Mesendoderm (in vitro differentiated cells): ENCODE measurements around the gene TENT5A. TPM values are rescaled to one million over a fixed set of nuclear protein-coding genes. Genes with fewer than 3 reads are reported as not detected.

ENCODE experiments used
- DNase-seq: peaks from one replicate; pipeline ENCODE4 v3.0.0; 2013
- H2AK5ac ChIP-seq: 2 replicates; pipeline ENCODE4 v1.6.1; 2013; ENCODE audit warnings: low read length, inconsistent platforms
- H2BK120ac ChIP-seq: 2 replicates; pipeline ENCODE4 v1.6.1; 2013; ENCODE audit warnings: low read depth, mild to moderate bottlenecking, low read length, moderate library complexity, mixed read lengths
- H2BK15ac ChIP-seq: replicated peaks from 2 replicates; pipeline ENCODE4 v1.6.1; 2013; ENCODE audit warnings: low read depth, mild to moderate bottlenecking, moderate library complexity
- H2BK5ac ChIP-seq: 2 replicates; pipeline ENCODE4 v1.6.1; 2013; ENCODE audit warnings: low read length, inconsistent platforms
- H3K18ac ChIP-seq: 2 replicates; pipeline ENCODE4 v1.6.1; 2013; ENCODE audit warnings: mild to moderate bottlenecking, low read length, mixed read lengths
- H3K23ac ChIP-seq: one replicate; pipeline ENCODE4 v1.6.1; 2013; ENCODE audit warnings: low read length
- H3K27ac ChIP-seq: 2 replicates; pipeline ENCODE4 v1.5.1; 2013; ENCODE audit warnings: low read depth, mild to moderate bottlenecking, inconsistent platforms, low read length, moderate library complexity
- H3K27me3 ChIP-seq: 2 replicates; pipeline ENCODE4 v1.6.1; 2013; ENCODE audit warnings: low read length, control low read depth, mild to moderate bottlenecking, inconsistent platforms; ENCODE audit not compliant: insufficient read depth, poor library complexity
- H3K36me3 ChIP-seq: 2 replicates; pipeline ENCODE4 v1.6.1; 2013; ENCODE audit warnings: low read length, inconsistent platforms; ENCODE audit not compliant: control insufficient read depth, insufficient read depth
- H3K4ac ChIP-seq: one replicate; pipeline ENCODE4 v1.6.1; 2013; ENCODE audit warnings: low read depth, mild to moderate bottlenecking, low read length, moderate library complexity
- H3K4me1 ChIP-seq: 2 replicates; pipeline ENCODE4 v1.6.1; 2013; ENCODE audit warnings: low read depth, low read length, inconsistent platforms; ENCODE audit not compliant: control insufficient read depth
- H3K4me2 ChIP-seq: 2 replicates; pipeline ENCODE4 v1.6.1; 2013; ENCODE audit warnings: low read length
- H3K4me3 ChIP-seq: 2 replicates; pipeline ENCODE4 v1.5.1; 2013; ENCODE audit warnings: mild to moderate bottlenecking, low read length
- H3K56ac ChIP-seq: one replicate; pipeline ENCODE4 v1.6.1; 2013; ENCODE audit warnings: low read length
- H3K79me1 ChIP-seq: 2 replicates; pipeline ENCODE4 v1.6.1; 2013; ENCODE audit warnings: low read length, inconsistent platforms
- H3K79me2 ChIP-seq: 2 replicates; pipeline ENCODE4 v1.6.1; 2013; ENCODE audit warnings: mild to moderate bottlenecking, low read length; ENCODE audit not compliant: control insufficient read depth, insufficient read depth
- H3K9ac ChIP-seq: 2 replicates; pipeline ENCODE4 v1.6.1; 2013; ENCODE audit warnings: low read length, inconsistent platforms
- H4K5ac ChIP-seq: one replicate; pipeline ENCODE4 v1.6.1; 2013; ENCODE audit warnings: low read length
- H4K8ac ChIP-seq: one replicate; pipeline ENCODE4 v1.6.1; 2013; ENCODE audit warnings: low read depth, mild to moderate bottlenecking, control low read depth, low read length, moderate library complexity
- WGBS: extraction: QIAGEN DNeasy Blood & Tissue Kit; methylation state at CpG from one replicate; pipeline ENCODE4 v1.1.7; 2013; ENCODE audit warnings: low lambda C conversion rate, missing lambda C conversion rate; ENCODE audit not compliant: insufficient coverage; ENCODE audit errors: extremely low coverage; 5-methylcytosine and 5-hydroxymethylcytosine counted together
- small RNA-seq: library from polyadenylated mRNA; stranded (forward); fragments of <200 nt; extraction: miRNeasy Mini kit (QIAGEN cat#:217004); gene quantifications from one replicate; pipeline ENCODE3, GENCODE V24; 2013; ENCODE audit not compliant: insufficient read depth

TENT5A gene

DNA sequence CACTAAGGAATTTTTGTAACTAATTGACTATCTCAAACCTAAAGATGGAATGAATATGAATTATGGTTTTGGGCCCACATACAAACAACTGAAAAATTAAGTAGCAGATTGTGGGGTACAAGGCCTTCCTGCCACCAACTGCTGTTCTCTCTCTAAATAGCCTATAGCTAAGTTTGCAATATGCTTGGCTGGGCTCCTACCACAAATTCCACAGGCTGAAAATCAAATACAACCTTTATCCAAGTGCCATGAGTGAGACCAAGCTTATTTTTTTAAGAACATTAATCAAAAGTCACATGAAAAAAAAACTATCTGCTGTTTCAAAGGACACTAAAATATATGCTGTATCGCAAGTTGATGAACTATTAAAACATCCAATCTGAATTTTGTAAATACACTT lies 52.1 kb downstream of the TENT5A start:
- no peaks in the 10 kb centered on the region for H3K27me3 ChIP-seq
- no peak overlapping the region for H4K8ac ChIP-seq
- H3K79me1 ChIP-seq: no peaks in the 10 kb centered on the region
- H4K5ac ChIP-seq: no peak overlapping the region
- H3K4me1 ChIP-seq: no peaks in the 10 kb centered on the region
- H2BK5ac ChIP-seq: no peak overlapping the region
- H3K27ac ChIP-seq: no peak overlapping the region
- H3K18ac ChIP-seq: no peak overlapping the region
- no peak for DNase-seq
- H3K36me3 ChIP-seq: no peaks in the 10 kb centered on the region
- WGBS: no CpG with 5 or more reads among the region's 1 CpG
- H2AK5ac ChIP-seq: no peak overlapping the region
- no peak overlapping the region for H3K9ac ChIP-seq
- H2BK120ac ChIP-seq: no peak overlapping the region
- no peak overlapping the region for H3K56ac ChIP-seq
- H3K79me2 ChIP-seq: no peaks in the 10 kb centered on the region
- H3K4ac ChIP-seq: no peak overlapping the region
- no peak overlapping the region for H3K23ac ChIP-seq
- no peak overlapping the region for H3K4me2 ChIP-seq
- no peak overlapping the region for H3K4me3 ChIP-seq
- no peak overlapping the region for H2BK15ac ChIP-seq

DNA sequence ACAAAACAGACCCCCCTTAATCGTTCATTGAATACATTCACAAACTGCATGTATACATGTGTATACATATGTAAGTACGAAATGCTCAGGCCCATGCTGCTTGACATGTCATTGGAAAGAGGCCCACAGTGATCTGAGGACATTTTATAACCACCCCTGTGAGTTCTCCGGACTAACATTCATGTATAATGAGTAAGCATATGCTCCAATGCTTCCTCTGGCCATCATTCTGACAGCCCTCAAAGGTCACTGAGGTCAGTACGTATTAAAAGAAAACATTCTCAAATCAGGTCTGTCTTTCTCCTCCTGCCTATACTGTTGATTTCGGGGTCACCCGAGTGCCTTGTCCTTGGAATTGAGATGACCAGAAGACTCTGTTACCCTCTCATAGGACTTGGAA lies 54.9 kb downstream of the TENT5A start:
- H3K56ac ChIP-seq: no peak overlapping the region
- H3K27ac ChIP-seq: no peak overlapping the region
- no peaks in the 10 kb centered on the region for H3K27me3 ChIP-seq
- H3K4me2 ChIP-seq: no peak overlapping the region
- H2AK5ac ChIP-seq: no peak overlapping the region
- H3K79me2 ChIP-seq: no peaks in the 10 kb centered on the region
- no peak overlapping the region for H4K5ac ChIP-seq
- no peaks in the 10 kb centered on the region for H3K4me1 ChIP-seq
- H3K4me3 ChIP-seq: no peak overlapping the region
- no peak overlapping the region for H3K4ac ChIP-seq
- H3K9ac ChIP-seq: no peak overlapping the region
- DNase-seq: no peak
- no peak overlapping the region for H3K18ac ChIP-seq
- no peak overlapping the region for H2BK5ac ChIP-seq
- H3K36me3 ChIP-seq: no peaks in the 10 kb centered on the region
- no peak overlapping the region for H4K8ac ChIP-seq
- H2BK120ac ChIP-seq: no peak overlapping the region
- whole genome bisulfite sequencing: no CpG with 5 or more reads among the region's 6 CpGs
- H2BK15ac ChIP-seq: no peak overlapping the region
- H3K23ac ChIP-seq: no peak overlapping the region
- no peaks in the 10 kb centered on the region for H3K79me1 ChIP-seq

DNA sequence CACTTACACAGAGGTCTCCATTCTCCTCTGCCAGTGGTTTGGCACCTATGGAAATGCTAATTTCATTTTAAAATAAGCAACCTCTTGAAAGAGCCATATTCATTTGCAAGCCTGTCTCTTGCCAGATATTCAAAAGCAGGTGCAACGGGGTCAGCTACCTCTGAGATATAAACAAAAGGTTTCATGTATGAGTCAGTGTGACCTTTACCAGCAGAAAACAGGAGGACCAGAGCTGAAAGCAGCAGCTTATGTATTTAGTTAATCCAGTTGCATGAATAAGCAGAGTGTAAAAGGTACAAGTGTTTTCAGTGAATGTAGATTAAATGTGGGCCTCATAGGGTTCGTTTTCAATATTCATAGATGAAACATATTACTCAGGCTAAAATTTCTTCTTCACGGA lies 56.0 kb downstream of the TENT5A start:
- Histone ChIP-seq H3K27ac (no peak overlapping the region), H2AK5ac (no peak overlapping the region), H3K9ac (no peak overlapping the region), H3K27me3 (no peaks in the 10 kb centered on the region), H3K4me3 (no peak overlapping the region), H4K5ac (no peak overlapping the region), H3K23ac (no peak overlapping the region), H3K4ac (no peak overlapping the region), H3K18ac (no peak overlapping the region), H3K4me2 (no peak overlapping the region), H3K56ac (no peak overlapping the region), H4K8ac (no peak overlapping the region), H2BK15ac (no peak overlapping the region), H3K79me1 (no peaks in the 10 kb centered on the region), H2BK5ac (no peak overlapping the region), H3K4me1 (no peaks in the 10 kb centered on the region), H3K36me3 (no peaks in the 10 kb centered on the region), H2BK120ac (no peak overlapping the region), H3K79me2 (no peaks in the 10 kb centered on the region)
- DNase-seq: no peak
- no CpG with 5 or more reads among the region's 3 CpGs for WGBS

Small RNA genes within 50 kb of the gene (small RNA-seq; reads per million reads assigned to genes)
- gene AL078599.1 (not detected), gene RF00156 (not detected)
